ENCODE results near the gene TMEM221.

TMEM221 gene

DNA sequence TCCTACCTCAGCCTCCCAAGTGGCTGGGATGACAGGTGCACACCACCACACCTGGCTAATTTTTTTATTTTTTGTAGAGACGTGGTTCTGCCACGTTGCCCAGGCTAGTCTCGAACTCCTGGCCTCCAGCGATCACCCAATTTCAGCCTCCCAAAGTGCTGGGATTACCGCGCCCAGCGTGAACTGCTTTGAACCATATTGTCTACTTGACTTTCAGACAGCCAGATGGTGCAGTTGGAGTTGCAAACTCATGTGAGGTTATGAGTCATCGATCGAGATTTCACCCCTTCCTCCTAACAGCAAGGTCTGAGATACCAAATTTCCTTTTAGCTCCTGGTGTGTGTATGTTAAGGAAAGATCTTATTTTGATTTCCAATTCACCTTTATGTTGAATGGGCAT lies 24.6 kb upstream of the TMEM221 start:
- no peak for DNase-seq (ENCODE audit: low read depth in 2 of 3, low spot score in 1 of 3)

DNA sequence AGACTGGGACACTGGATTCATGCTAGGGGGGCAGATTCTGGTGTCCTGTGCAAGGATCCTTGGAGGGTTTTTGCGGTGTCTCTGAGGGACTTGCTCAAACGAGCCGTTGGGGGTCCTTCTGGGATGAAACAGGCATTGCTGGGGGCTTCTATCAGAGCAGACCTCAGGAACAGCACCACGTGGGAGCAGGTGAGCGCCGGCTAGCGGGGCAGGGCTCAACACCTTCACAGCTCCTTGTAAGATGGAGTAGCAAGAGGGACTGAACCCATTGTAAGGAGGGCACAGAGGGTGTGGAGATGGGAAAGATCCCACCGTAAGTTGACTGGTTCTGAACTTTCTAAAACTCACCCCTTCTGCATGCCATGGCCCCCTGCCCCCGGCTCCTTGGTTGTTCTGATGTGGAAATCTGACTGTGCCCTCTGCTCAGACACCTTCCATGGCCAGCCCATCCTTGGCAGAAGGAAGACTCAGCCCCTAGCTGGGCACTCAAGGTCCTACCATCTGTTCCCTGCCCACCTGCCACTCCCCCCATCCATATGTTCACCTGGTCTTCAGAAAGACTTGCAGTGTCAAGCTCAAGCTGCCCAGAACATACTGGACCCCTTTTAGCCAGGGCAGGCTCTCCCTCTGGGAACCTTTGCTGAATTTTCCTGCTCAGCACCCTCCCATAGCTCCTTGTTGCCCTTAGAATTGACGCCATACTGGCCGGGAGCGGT lies 23.1 kb upstream of the TMEM221 start:
- DNase-seq (ENCODE audit: low read depth in 2 of 3, low spot score in 1 of 3), result no peak

DNA sequence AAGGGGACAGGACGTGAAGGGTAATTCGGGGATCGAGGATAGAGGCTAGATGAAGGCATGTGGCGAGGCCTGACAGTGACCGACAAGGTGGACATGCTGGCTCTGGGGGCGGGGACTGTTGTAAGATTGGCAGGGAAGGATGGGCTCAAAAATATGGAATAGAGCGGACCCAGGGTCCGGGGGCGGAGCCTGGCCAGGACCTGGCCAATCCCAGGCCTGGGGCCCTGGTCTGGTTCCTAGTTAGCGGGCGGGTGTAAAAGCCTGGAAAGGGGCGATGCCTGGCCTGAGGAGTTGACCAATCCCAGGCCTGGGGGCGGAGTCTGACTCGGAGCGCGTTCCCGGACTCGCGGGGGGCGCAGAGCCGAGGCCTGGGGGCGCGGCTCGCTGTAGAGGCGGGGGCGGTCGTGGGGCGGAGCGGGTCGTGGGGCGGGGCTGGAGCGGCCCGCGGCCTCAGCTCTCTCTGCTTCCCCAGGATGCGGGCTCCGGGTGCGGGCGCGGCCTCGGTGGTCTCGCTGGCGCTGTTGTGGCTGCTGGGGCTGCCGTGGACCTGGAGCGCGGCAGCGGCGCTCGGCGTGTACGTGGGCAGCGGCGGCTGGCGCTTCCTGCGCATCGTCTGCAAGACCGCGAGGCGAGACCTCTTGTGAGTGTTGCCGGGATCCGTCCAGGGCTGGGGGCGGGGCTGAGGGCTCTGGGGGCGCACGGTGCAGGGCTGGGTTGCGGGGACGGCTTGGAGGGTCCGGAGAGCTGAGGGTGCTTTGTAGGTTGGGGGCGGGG lies 21.8 kb upstream of the TMEM221 start, which contains the start of gene SLC27A1:
SLC27A1 (plus strand) TSS at position 457 of the 774 bp plus-strand sequence; CDS start at position 474, 17 bp downstream.
- peak; percentile 81 to 87 (median 84) for DNase-seq (ENCODE audit: low read depth in 2 of 3, low spot score in 1 of 3)

DNA sequence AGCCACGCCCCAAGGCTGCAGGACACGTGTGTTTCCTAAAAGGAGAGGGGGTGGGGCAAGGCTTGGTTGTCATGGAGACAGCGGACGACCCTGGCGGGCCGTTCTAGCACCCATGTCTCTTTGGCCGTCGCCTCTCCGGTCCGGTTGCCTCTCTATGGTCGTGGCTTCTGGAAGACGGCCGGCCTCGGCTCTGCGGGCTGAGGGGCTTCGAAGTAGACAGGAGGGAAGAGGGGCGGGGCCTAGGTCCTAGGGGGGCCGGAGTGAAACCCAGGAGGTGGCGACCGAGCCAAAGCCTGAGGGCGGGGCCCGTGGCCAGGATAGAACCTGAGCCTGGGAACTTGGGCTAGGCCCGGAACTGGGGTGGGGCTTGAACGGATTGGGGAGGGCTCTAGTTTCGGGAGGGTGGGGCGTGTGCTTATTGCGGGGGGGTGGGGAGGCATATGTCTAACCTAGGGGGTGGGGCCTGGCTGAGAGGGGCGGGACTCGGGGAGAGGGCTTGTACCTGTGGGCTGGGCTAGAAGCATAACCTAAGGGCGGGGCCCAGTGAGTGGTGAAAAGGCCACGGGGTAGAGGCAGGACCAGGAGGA lies 21.1 kb upstream of the TMEM221 start:
- DNase-seq (ENCODE audit: low read depth in 2 of 3, low spot score in 1 of 3), result peak; percentile 84 to 88 (median 85)

DNA sequence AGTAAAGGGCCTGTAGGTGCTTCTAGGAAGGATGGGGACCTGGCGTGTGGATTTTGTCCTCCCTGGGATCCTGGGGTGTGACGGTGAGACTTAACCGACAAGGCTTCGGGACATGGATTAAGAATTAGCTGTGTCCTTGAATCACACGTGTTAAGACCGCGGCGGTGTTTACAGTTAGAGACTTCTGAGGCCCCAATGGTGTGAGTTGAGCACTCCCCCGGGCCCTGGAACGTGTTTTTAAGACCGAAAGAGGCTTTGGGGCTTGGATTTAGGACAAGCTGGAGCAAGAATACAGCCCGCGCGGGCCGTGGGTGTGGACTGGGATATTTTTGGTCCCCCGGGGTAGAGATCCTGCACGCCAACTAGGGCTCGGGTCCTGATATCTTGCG lies 20.6 kb upstream of the TMEM221 start:
- no peak for DNase-seq (ENCODE audit: low read depth in 2 of 3, low spot score in 1 of 3)

DNA sequence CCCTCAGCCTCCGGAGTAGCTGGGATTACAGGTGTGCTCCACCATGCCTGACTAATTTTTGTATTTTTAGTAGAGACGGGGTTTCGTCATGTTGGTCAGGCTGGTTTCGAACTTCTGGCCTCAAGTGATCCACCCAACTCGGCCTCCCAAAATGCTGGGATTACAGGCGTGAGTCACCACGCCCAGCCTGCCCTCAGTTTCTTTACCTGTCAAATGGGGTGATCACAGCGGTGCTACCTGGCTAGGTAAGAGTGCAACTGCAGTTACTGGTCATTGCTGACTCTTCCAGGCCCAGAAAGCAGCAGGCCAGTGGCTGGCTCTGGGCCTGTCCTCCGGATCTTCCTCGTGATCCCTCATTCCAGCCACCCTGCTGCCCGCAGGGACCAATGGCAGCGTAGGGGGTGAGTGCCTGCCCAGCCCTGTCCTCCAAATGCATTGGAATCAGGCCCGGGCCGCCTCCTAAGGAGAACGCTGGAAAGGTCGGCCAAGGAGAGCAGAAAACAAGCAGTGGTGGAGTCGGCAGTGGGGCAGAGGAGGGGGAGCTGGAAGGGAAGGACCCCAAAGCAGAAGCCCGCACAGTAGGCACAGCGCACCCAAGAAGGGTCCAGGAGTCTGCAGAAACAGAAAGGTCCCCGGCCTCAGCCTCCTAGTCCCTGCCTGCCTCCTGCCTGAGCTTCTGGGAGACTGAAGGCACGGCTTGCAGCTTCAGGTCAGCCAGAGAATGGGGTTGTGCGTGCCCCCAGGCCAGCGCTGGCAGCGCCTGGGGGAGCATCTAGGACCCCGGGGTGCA lies 20.0 kb upstream of the TMEM221 start:
- DNase-seq (ENCODE audit: low read depth in 2 of 3, low spot score in 1 of 3), result no peak

DNA sequence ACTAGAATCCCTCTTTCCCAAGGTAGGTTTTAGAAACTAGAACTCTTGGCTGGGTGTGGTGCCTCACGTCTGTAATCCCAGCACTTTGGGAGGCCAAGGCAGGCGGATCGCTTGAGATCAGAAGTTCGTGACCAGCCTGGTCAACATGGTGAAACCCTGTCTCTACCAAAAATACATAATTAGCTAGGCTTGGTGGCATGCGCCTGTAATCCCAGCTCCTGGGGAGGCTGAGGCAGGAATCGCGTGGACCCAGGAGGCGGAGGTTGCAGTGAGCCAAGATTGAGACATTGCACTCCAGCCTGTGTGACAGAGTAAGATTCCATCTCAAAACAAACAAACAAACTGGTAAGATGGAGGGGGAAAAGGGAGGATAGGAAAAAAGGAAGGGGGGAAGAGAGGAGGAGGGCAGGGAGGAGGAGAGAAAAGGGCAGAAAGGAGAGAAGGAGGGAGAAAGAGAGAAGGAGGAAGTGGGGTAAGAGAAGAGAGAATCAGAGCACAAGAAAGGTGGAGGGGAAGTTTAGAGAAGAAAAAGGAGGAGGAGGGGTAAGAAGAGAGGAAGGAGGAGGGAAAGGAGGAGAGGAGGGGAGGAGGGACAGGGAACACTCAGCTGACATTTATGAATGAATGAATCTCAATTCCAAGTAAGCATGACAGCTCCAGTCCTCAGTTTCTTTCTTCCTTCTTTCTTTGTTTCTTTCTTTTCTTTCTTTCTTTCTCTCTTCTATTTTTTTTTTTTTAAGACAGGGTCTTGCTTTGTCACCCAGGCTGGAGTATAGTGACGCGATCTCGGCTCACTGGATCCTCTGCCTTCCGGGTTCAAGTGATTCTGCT lies 19.2 kb upstream of the TMEM221 start:
- no peak for DNase-seq (ENCODE audit: low read depth in 2 of 3, low spot score in 1 of 3)

DNA sequence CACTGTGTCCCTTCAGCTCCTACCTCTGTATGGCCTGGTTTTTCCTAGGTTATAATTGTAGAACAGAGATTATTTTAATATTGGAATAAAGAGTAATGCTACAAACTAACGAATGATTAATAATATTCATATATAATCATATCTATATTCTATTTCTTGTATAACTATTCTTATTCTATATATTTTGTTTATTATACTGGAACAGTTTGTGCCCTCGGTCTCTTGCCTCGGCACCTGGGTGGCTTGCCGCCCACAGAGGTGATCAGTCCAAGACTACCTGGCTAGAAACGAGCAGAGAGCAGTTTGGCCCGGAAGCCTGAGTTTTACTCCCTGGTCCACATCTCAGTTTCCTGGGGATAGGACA lies 18.0 kb upstream of the TMEM221 start:
- DNase-seq (ENCODE audit: low read depth in 2 of 3, low spot score in 1 of 3), result no peak

DNA sequence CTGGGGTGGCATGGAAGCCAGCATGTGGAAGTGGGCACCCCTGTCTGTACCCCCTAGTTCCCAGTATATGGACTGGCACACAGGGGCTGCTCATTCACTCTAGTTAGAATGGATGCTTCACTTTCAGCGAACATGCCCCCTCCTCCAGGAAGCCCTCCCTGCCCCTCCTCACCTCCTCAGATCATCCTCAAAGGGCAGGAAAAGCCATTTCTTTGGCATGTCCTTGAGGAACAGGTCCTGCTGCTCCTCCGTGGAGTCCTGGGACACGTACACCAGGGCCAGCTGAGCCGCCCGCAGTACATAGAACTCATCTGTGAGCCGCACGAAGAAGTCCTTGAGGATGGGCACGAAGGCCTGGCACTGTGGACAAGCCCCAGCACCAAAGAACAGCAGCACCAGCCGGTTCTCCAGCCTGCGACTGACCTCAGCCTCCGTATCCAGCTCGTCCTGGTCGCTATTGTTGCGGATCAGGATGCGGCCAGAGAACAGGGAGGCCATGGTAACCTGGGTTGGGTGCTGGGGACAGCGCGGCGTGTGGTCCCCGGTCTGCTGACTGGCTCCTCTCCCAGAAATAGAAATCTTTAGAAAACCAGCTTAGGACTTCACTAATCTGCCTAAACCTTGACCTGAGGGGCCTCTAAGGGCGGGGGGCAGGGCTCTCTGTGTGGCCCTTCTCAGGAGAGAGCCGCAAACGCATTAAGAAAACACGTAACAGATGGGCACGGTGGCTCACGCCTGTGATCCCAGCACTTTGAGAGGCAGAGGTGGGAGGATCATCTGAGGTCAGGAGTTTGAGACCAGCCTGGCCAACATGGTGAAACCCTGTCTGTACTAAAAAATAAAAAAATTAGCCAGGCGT lies 12.1 kb upstream of the TMEM221 start, which contains the start of gene NXNL1:
NXNL1 (minus strand) TSS at position 555 of the 859 bp plus-strand sequence; CDS start at position 498, 57 bp downstream.
- no peak for DNase-seq (ENCODE audit: low read depth in 2 of 3, low spot score in 1 of 3)

DNA sequence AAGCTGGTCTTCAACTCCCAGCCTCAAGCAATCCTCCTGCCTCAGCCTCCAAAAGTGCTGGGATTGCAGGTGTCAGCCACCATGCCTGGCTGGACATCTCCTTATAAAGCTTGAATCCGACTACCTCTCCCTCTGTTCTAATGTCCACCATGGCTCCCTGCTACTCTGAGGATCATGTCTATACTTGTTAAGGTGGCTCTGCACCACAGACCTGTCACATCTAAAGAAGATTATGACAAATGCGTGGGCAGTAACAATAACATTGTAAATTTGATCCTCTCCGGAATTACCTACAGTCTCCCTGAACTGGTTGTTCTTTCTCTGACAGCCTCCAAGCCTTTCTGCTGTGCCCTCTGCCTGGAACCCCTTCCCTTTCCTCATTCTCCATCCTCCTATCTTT lies 10.5 kb upstream of the TMEM221 start:
- no peak for DNase-seq (ENCODE audit: low read depth in 2 of 3, low spot score in 1 of 3)

DNA sequence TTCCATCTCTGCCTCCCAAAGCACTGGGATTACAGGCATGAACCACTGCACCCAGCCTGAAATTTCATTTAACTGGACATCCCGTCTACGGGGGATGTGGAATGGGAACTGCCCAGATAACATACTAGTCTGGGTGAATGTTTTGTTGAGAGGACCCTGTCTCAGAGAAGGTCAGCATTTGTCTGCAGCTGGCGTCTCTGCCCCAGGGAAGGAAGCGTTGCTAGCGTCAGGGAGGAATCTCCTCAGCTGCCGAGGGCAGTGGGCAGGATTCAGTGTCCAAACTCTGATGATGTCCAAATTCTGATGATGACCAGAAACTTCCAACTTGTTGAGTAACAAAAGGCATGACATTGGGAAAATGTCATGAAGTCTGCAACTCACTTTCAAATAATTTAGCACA lies 9.1 kb upstream of the TMEM221 start:
- no peak for DNase-seq (ENCODE audit: low read depth in 2 of 3, low spot score in 1 of 3)

DNA sequence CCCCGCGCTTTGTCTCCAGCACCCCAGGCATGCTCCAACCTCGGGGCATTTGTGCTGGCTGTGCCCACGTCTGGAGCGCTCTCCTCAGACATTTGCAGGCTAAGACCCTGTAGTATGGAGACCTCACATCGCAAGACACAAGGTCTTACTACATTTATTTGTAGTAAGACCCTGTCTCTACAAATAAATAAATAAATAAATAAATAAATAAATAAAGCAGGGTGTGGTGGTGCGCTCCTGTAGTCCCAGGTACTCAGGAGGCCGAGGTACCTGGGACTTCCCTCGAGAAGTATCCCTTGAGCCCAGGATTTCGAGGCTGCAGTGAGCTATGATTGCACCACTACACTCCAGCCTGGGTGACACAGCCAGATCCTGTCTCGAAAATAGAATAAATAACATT lies 7.7 kb upstream of the TMEM221 start:
- no peak for DNase-seq (ENCODE audit: low read depth in 2 of 3, low spot score in 1 of 3)

DNA sequence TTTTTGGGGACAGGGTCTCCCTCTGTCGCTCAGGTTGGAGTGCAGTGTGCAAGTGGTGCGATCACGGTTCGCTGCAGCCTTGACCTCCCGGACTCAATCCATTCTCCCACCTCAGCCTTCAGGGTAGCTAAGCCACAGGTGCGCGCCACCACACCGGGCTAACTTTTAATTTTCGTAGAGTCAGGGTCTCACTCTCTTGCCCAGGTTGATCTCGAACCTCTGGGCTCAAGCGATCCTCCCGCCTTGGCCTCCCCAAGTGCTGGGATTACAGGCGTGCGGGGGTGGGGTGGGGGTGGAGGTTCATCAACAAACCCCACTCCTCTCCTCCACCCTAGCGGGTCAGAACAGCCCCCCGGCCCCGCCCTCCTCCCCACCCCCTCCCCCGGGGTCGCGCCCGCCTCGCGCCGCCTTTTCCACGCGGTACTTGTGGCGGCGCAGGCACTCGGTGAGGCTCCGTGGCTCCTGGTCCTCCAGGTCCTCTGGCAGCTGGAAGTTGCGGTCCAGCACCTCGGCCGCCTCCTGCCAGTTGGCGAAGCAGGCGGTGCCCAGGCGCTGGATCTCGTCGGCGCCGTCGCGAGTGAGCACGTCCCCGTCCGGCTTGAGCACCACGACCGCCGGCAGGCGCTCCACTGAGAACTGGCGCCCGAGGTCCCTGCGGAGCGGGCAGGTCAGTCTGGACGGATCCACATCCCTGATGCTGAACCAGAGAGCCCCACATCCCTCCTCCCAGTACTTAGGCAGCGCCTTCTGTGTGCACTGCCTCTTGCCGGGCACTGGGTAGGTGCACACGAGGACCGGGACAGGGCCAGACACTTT lies 7.0 kb upstream of the TMEM221 start:
- DNase-seq (ENCODE audit: low read depth in 2 of 3, low spot score in 1 of 3), result no peak

DNA sequence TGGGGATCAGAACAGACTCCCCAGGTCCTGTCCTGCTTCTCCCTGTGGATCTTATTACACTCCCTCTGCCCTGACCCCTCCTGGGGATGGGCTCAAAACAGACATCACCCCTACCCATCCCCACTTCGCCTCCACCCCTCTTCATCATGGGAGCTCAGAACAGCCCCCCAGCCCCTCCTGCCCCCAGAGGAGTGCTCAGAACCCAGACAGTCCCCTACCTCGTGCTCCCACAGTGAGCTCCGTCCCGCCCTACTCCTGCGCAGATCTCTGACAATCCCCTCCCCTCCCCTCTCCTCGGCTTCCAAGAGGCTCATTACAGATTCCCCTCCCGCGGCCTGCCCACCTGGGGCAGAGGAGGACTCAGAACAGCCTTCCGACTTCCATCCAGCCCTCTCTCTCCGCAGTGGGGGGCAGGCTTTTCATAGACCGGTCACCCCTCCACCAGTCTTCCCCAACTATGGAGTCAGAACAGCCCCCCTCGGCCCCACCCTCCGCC lies 6.2 kb upstream of the TMEM221 start:
- no peak for DNase-seq (ENCODE audit: low read depth in 2 of 3, low spot score in 1 of 3)

DNA sequence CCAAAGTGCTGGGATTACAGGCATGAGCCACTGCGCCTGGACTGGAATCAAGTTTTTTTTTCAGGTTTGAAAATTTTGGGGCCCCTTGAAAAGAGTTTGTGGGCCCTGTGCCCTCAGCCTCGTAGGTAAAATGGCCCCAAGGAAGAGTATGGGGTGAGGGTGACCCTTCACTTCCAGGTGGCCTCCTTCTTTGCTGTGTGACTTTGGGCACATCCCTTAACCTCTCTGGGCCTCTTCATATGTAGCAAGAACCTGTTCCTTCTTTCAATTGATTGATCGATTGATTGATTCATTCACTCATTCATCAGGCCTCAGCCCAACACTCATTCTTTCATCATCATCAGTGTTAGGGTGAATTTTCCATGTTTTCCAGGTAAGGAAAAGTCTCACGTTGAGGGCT lies 3.4 kb upstream of the TMEM221 start:
- DNase-seq (ENCODE audit: low read depth in 2 of 3, low spot score in 1 of 3), result no peak

DNA sequence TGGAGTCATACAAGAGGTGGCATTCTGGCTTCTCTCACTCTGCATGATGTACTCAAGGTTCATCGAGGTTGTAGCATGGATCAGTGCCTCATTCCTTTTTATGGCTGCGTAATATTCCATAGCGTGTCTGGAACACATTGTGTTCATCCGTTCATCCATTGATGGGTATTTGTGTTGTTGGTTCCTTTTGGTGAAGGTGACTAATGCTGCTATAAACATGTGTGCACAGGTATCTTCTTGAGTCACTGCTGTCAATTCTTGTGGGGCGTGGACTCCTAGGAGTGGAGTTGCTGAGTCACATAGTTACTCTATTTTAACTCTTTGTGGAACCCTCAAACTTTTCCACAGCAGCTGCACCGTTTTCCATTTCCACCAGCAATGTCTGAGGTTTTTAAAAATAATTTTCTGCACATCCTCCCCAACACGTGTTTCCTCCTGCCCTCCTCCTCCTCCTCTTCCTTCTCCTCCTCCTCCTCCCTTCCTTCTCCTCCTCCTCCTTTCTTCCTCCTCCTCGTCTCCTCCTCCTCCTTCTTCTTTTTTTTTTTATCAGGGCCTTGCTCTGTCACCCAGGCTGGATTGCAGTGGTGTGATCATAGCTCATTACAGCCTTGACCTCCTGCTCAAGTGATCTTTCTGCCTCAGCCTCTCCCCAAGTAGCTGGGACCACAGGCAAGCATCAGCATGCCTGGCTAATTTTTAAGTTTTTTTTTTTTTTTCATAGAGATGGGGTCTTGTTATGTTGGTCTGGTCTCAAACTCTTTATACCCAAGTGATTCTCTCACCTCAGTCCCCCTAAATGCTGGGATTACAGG lies 2.0 kb upstream of the TMEM221 start:
- peak in 2 of 3 donors; percentile 40 to 57 for DNase-seq (ENCODE audit: low read depth in 2 of 3, low spot score in 1 of 3)

DNA sequence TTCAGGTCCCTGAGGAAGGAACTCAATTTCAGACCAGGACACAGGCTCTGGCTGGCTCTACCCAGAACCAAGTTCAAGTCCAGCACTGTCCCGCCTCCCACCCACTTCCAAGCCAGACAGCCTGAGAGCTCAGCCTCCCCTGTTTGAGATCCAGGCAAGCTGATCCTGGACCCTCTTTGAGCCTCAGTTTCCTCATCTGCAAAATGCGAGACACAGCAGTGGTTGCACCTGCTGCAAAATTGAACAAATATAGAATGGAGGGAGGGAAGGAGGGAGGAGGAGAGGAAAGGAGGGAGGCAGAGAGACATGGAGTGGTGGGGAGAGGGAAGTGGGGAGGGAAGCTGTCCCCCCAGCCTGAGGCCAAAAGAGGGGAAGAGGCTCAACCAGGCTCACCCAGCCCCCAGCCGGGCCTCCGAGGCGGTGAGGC lies 751 bp downstream of the TMEM221 start:
- no peak for DNase-seq (ENCODE audit: low read depth in 2 of 3, low spot score in 1 of 3)
